Adrenal gland (tissue), 5 donors: ENCODE data around the gene ZFAND4.

Experiments used
- POLR2A ChIP-seq, 2 donors: fragments of 450-650 bp; IDR thresholded peaks; one replicate each; pipeline ENCODE4 v1.6.1; 2017; ENCODE audit warnings: antibody characterized with exemption in 2 of 2, mild to moderate bottlenecking in 2 of 2, moderate library complexity in 1 of 2
- TF ChIP-seq, protein P1 (sequence below), 6 experiments: fragments of 450-650 bp in 4 of 6; fragments of 200-600 bp in 2 of 6; sonication (generic) in 1 of 6; IDR thresholded peaks; 1 replicate in 5 of 6; 2 replicates in 1 of 6; pipeline versions ENCODE4 v1.5.1 to v1.8.0; 2016 to 2021; ENCODE audit warnings: antibody characterized with exemption in 6 of 6, mild to moderate bottlenecking in 2 of 6, moderate library complexity in 1 of 6
- donor health status: DM: no; HTN: no; CAD: no.

DNA sequence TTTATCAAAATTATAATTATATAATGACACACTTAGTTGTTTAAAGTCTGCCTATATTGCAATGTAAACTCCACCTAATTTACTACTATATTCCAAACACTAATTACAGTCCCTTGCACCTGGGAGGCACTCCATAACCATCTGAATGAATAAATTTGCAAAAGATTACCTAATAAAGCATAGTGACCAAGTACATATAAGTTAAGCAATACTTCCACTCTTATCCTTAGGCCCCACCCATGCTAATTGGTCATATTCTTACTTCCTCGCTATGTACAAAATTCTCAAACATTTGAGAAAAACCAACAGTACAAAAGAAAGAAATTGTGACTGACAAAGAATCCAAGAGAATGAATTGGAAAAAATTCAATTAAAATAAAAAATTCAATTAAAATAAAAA is 65.3 kb downstream of the ZFAND4 start:
- TF ChIP-seq, protein P1, sequence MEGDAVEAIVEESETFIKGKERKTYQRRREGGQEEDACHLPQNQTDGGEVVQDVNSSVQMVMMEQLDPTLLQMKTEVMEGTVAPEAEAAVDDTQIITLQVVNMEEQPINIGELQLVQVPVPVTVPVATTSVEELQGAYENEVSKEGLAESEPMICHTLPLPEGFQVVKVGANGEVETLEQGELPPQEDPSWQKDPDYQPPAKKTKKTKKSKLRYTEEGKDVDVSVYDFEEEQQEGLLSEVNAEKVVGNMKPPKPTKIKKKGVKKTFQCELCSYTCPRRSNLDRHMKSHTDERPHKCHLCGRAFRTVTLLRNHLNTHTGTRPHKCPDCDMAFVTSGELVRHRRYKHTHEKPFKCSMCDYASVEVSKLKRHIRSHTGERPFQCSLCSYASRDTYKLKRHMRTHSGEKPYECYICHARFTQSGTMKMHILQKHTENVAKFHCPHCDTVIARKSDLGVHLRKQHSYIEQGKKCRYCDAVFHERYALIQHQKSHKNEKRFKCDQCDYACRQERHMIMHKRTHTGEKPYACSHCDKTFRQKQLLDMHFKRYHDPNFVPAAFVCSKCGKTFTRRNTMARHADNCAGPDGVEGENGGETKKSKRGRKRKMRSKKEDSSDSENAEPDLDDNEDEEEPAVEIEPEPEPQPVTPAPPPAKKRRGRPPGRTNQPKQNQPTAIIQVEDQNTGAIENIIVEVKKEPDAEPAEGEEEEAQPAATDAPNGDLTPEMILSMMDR (IDR thresholded peaks at IDR 0.05): no peak
- TF ChIP-seq POLR2A (IDR thresholded peaks at IDR 0.05): no peak
